ENCODE measurements around the gene SCAF8. TPM values are rescaled to one million over a fixed set of nuclear protein-coding genes. Genes with fewer than 3 reads are reported as not detected.
"Not testable (repeated sequence)": the region's sequence is repeated elsewhere in the genome, so short reads cannot be mapped to it uniquely, and the experiment has no call there.

SCAF8 gene
- polyA plus RNA-seq (ENCODE audit: insufficient read length in 3 of 3) = 10 to 100 TPM; 53.5 to 54.3 (median 54.2) TPM
- long read RNA-seq, donor 1 = 0 reads
- long read RNA-seq, donor 2, full-length matches to known transcripts = 3 of 3 reads
- long read RNA-seq, donor 2, partial matches to known transcripts = 0 of 3 reads
- long read RNA-seq, donor 2, other reads (novel, unspliced or antisense) = 0 of 3 reads
- long read RNA-seq, donor 3 = 0 reads
- long read RNA-seq, donor 4, full-length matches to known transcripts = 2 of 2 reads
- long read RNA-seq, donor 4, partial matches to known transcripts = 0 of 2 reads
- long read RNA-seq, donor 4, other reads (novel, unspliced or antisense) = 0 of 2 reads
- long read RNA-seq, donor 5, full-length matches to known transcripts = 1 of 1 reads
- long read RNA-seq, donor 5, partial matches to known transcripts = 0 of 1 reads
- long read RNA-seq, donor 5, other reads (novel, unspliced or antisense) = 0 of 1 reads
- long read RNA-seq, donor 6, full-length matches to known transcripts = 1 of 1 reads
- long read RNA-seq, donor 6, partial matches to known transcripts = 0 of 1 reads
- long read RNA-seq, donor 6, other reads (novel, unspliced or antisense) = 0 of 1 reads
- long read RNA-seq, donor 7, full-length matches to known transcripts = 5 of 5 reads
- long read RNA-seq, donor 7, partial matches to known transcripts = 0 of 5 reads
- long read RNA-seq, donor 7, other reads (novel, unspliced or antisense) = 0 of 5 reads
- long read RNA-seq, donor 8 = 0 reads
- long read RNA-seq, donor 9, full-length matches to known transcripts = 4 of 4 reads
- long read RNA-seq, donor 9, partial matches to known transcripts = 0 of 4 reads
- long read RNA-seq, donor 9, other reads (novel, unspliced or antisense) = 0 of 4 reads
- long read RNA-seq, donor 10 = 0 reads
- long read RNA-seq, donor 11, full-length matches to known transcripts = 2 of 2 reads
- long read RNA-seq, donor 11, partial matches to known transcripts = 0 of 2 reads
- long read RNA-seq, donor 11, other reads (novel, unspliced or antisense) = 0 of 2 reads
- long read RNA-seq, donor 12, full-length matches to known transcripts = 1 of 1 reads
- long read RNA-seq, donor 12, partial matches to known transcripts = 0 of 1 reads
- long read RNA-seq, donor 12, other reads (novel, unspliced or antisense) = 0 of 1 reads
- long read RNA-seq, donor 13 = 0 reads
- long read RNA-seq, donor 14, full-length matches to known transcripts = 4 of 10 reads
- long read RNA-seq, donor 14, partial matches to known transcripts = 6 of 10 reads
- long read RNA-seq, donor 14, other reads (novel, unspliced or antisense) = 0 of 10 reads
- long read RNA-seq, donor 15, full-length matches to known transcripts = 4 of 4 reads
- long read RNA-seq, donor 15, partial matches to known transcripts = 0 of 4 reads
- long read RNA-seq, donor 15, other reads (novel, unspliced or antisense) = 0 of 4 reads
- long read RNA-seq, donor 16, full-length matches to known transcripts = 3 of 8 reads
- long read RNA-seq, donor 16, partial matches to known transcripts = 5 of 8 reads
- long read RNA-seq, donor 16, other reads (novel, unspliced or antisense) = 0 of 8 reads

DNA sequence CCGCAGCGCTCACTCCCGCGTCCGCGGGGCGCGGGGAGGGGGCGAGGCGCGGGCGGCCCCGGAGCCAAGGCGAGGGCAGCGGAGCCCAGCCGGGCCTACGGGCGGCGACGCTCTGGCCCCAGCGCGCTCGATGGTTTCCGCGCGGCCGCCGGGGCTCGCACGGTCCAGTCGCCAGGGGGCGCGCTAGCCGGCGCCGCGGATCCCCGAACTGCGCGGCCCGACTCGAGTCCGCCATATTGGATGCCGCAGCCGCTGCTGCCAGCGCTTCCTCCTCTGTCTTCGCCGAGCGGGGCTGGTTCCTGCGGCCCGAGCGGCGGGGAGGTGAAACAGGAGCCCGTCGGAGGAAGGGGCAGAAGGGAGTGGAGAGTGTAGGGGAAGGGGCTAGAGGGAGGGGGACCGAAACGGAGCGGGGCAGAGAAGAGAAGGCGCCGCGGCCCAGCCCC, at the start of gene SCAF8:
SCAF8 (plus strand) TSS at position 234 of the 443 bp plus-strand sequence. CDS start 485 bp downstream, outside the sequence.
- peak; percentile 91 for DNase-seq

DNA sequence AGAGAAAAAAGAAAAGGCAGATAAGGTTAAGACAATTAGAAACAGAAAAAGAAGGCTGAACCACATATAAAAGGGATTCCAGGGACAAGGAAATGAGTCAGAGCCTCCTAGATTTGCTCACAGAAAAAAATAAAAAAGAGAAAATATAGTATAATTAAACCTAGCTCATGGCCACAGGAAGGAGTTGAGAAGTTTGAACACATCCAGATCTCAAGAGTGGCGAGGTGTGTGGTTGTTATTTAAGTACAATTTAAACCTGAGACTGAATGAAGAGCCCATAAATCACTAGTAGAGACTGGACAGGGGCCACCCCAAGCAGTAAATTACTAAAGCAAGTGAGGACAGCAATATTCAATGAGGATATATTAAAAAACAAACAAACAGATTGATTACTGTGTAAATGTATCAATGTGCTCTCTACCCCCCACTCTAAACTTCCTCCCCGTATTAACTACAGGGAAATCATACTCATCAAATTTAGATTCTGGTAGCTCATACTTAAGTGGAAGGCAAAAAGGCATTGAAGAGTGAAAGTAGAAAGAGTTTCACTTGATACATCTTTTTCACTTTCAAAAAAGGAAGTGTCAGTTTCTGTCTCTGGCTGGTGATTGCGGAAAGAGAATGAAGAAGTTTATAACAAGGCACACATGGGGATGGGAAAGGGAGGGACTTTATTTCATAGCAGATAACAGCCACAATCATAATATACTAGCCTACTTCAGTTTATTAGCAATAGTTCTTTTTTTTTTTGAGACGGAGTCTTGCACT, 49.3 kb upstream of the SCAF8 start:
- no peak for DNase-seq

GRCh38 chr6:154686162-154686561, 47.1 kb upstream of the SCAF8 start:
- DNase-seq = no peak

DNA sequence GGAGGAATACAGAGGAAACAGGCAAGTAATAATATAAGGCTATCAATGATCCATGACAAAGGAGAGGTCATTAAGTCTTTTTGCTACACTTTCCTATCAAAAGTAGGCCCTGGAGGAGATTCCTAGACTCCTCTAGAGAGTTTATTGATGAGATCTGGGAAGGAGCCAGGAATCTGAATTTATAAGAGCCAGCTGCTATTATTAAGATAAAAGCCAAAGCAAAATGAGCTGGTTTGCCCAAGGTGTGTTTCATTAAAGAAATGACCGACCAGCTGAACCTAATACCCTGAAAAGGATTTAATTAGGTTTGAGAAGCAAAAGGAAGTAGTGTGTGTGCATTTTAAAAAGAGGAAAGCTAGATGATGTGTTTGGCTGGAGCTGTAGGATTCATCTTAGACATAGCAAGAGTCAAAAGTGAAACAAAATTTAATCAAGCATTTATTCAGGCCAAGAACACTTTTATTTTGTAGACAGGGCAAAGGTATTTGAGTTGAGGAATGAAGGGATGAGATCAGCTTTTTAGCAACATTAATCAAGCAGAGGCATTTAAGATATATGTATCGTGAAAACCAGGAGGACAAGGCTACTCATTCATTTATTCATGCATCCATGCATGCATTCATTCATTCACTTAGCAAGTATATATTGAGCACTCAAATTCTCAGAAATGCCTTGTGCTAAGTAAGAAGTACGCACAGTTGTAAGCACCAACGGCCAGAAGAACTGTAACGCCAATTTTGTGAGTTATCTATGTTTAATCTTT, 43.5 kb upstream of the SCAF8 start:
- no peak for DNase-seq

DNA sequence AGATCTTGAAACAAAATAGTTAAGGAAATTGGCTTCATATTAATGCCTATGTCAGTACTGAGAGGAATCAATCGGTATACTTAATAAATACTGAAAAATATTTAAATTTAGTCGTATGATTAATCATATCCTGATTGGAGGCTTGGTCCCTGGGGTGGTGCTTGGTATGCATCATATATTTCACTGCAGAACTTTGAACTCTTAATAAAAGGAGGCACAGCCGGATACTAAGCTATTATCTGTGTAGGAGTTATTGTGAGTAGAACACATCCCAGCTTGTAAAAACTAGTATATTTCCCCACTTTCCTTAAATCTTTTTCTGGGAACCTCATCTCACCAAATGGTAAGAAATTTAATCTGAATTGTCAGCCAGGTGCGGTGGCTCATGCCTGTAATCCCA, 42.4 kb upstream of the SCAF8 start:
- DNase-seq = no peak

- DNase-seq = no peak
Measured at GRCh38 chr6:154696661-154697060, 36.6 kb upstream of the SCAF8 start.

DNA sequence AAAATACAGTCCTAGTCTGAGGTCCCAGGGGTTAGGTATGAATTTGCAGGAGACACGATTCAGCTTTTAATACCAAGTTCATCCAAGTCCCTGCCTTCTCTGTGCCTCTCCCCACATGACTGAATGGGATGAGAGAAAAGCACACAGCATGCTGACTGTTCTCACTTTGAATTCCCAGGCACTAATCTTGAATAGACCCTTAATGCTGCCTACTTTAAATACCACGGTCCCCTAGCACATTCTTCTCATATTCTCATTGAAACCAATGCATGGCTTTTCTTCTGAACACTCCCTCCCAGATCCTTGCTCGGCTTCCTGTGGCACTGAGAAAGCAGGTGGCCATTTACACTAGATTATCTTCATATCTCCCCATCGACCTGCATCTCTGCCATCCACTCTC, 30.1 kb upstream of the SCAF8 start:
- DNase-seq = no peak

DNA sequence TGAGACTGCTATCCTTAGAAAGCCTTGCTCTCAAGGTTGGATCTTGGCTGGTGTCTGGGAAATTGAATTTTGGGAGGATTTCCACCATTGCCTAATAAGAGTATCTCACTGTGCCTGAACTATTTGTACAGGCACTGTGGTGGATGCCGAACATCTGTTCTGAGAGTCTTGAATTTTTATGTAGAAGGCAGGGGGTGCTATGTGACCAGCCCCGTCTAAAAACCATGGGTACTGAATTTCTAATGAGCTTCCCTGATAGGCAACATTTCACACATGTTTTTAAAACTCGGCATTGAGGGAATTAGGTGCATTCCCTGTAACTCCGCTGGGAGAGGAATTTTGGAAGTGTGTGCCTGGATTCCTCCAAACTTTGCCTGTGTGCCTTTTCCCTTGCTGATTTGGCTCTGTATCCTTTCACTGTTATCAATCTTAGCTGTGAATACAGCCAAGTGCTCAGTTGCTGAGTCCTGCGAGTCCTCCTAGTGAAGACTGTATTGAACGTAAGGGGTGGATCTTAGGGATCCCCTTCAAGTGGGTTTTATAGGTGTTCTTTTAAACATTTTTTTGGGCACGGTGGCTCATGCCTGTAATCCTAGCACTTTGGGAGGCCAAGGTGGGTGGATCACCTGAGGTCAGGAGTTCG, 27.6 kb upstream of the SCAF8 start:
- DNase-seq = no peak

DNA sequence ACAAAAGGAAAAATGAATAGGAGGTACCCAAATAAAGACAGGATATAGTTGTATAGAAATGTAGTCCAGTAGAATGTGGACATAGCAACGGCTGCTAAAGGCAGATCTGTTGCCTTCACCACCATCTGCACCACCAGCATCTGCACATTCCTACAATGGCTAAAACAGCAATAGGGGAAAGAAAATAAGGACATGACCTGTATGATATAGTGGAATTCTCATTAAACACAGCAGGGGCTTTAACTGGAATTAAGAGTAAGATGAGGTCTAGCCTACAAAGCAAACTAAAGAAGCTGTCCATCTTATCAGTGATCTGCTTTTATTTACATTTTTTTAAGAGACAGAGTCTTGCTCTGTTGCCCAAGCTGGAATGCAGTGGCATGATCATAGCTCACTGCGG, 26.8 kb upstream of the SCAF8 start:
- no peak for DNase-seq

DNA sequence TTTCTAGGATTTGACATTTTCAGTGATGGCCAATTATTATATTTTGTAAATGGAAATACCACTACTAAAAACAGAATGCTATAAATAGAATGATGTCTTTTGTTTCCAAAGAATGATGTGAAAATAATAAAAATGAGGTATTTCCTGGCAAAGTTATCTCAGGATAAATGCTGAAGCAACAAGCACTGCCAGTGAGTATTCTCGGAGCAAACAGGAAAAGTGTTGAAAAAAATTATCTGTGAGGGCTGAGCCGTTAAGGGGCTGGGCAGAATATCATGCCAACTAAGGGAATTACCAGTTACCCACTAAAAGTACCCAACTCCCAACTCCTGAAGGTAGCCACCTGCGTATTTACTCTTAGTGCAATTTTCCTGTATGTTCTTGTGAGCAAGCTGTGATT, 23.6 kb upstream of the SCAF8 start:
- no peak for DNase-seq

GRCh38 chr6:154710689-154711088, 22.5 kb upstream of the SCAF8 start:
- DNase-seq = no peak

- DNase-seq = no peak
Measured at GRCh38 chr6:154715446-154715845, 17.8 kb upstream of the SCAF8 start.

DNA sequence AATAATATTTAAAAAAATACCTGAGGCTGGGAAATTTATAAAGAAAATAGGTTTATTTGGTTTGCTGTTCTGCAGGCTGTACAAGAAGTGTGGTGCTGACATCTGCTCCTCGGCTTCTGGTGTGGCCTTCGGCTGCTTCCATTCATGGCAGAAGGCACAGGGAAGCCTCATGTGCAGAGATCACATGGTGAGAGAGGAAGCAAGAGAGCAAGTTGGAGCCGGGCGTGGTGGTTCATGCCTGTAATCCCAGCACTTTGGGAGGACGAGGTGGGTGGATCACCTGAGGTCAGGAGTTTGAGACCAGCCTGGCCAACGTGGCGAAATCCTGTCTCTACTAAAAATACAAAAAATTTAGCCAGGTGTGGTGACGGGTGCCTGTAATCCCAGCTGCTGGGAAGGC, 16.9 kb upstream of the SCAF8 start:
- not testable (repeated sequence) for DNase-seq

DNA sequence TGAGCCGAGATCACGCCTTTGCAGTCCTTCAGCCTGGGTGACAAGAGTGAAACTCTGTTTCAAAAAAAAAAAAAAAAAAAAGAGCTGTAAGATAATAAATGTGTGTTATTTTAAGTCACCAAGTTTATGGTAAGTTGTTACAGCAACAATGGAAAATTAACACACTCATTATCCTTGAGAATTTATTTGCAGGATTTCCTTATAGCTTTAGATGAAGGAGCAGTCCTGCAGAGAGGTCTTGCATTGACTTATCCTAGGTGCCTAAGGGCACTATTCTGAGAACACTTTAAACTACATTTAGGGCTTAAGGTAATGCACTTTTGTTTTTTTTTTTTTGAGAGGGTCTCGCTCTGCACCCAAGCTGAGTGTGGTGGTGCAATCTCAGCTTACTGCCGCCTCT, 13.8 kb upstream of the SCAF8 start:
- DNase-seq = no peak

DNA sequence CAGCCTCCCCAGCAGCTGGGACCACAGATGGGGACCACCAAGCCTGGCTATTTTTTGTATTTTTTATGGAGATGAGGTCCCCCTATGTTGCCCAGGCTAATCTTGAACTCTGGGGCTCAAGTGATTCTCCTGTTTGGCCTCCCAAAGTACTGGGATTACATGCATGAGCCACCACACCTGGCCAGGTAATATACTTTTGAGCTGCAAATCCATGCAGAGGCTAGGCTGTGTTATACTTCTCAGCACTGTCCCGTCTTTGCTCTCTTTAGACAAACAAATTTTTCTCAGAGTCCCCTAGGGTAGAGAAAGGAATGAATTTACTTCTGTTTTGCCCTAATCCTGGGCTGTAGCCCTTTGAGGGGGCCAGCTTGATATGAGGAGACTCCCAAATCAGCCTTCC, 13.4 kb upstream of the SCAF8 start:
- DNase-seq = no peak

GRCh38 chr6:154721460-154721859, 11.8 kb upstream of the SCAF8 start:
- DNase-seq = no peak

GRCh38 chr6:154726887-154727286, 6.3 kb upstream of the SCAF8 start:
- DNase-seq = no peak

- DNase-seq = no peak
Measured at GRCh38 chr6:154731296-154732218, 1.7 kb upstream of the SCAF8 start.
